DND-41 (cell line): ENCODE measurements around the gene LZTFL1.

Experiments used
- CTCF ChIP-seq: IDR thresholded peaks from 2 replicates; pipeline ENCODE4 v1.5.1; 2012; ENCODE audit warnings: borderline replicate concordance, low read length, moderate library complexity, mild to moderate bottlenecking; ENCODE audit not compliant: poor library complexity, severe bottlenecking; ENCODE audit errors: extremely low read depth
- EZH2 ChIP-seq: IDR thresholded peaks from 3 replicates; pipeline ENCODE4 v1.6.1; 2012; ENCODE audit warnings: borderline replicate concordance, low read depth, mild to moderate bottlenecking, moderate library complexity, low read length, inconsistent platforms; ENCODE audit not compliant: severe bottlenecking

GRCh38 chr3:45802146-45802545 is 39.8 kb downstream of the LZTFL1 start:
- TF ChIP-seq EZH2 (no peak), CTCF (no peak)
